WTC11 (cell line): ENCODE data around the gene WWOX. TPM values are rescaled to one million over a fixed set of nuclear protein-coding genes. Genes with fewer than 3 reads are reported as not detected.

Experiments
- ATAC-seq: fragments of 200-7000 bp; cut with Tn5 transposase; 2 replicates; pipeline ENCODE4 v1.10.0; 2021; ENCODE audit warnings: mild to moderate bottlenecking, moderate library complexity
- CTCF ChIA-PET: fragments of 300-600 bp; sonication (Branson Sonifier 250); formaldehyde crosslinking; loops from one replicate; lab custom pipeline; 2021; ENCODE audit warnings: antibody characterized with exemption; lab: Charles Lee
- POLR2A ChIA-PET: fragments of 350-600 bp; sonication (Branson Sonifier 250); formaldehyde crosslinking; loops from one replicate; lab custom pipeline; 2021; ENCODE audit warnings: antibody characterized with exemption; lab: Charles Lee
- DNase-seq: peaks from one replicate; pipeline ENCODE4 v3.0.0; 2021; ENCODE audit warnings: low spot score
- H3K27ac Mint-ChIP-seq: 2 replicates; pipeline ENCODE4 v1.8.0; 2021; ENCODE audit warnings: mixed read lengths
- H3K27me3 Mint-ChIP-seq: 2 replicates; pipeline ENCODE4 v1.8.0; 2021; ENCODE audit warnings: low read depth, mild to moderate bottlenecking, moderate library complexity, mixed read lengths
- H3K36me3 Mint-ChIP-seq: 2 replicates; pipeline ENCODE4 v1.8.0; 2021; ENCODE audit warnings: mixed read lengths
- H3K4me1 Mint-ChIP-seq: 2 replicates; pipeline ENCODE4 v1.8.0; 2022; ENCODE audit warnings: mixed read lengths
- H3K4me3 Mint-ChIP-seq: 2 replicates; pipeline ENCODE4 v1.8.0; 2021; ENCODE audit warnings: mild to moderate bottlenecking, moderate library complexity, mixed read lengths
- H3K9me3 Mint-ChIP-seq: 2 replicates; pipeline ENCODE4 v1.8.0; 2021; ENCODE audit warnings: mixed read lengths
- ARID4B ChIP-seq: sonication (generic); formaldehyde crosslinking; IDR thresholded peaks from 2 replicates; pipeline ENCODE4 v1.8.0; 2023; ENCODE audit warnings: missing genetic modification reagents, mild to moderate bottlenecking, borderline replicate concordance
- FOXJ3 ChIP-seq: sonication (generic); formaldehyde crosslinking; IDR thresholded peaks from 2 replicates; pipeline ENCODE4 v1.9.0; 2021; ENCODE audit warnings: missing genetic modification reagents, mild to moderate bottlenecking, borderline replicate concordance
- JUN ChIP-seq: sonication (generic); formaldehyde crosslinking; IDR thresholded peaks from 2 replicates; pipeline ENCODE4 v1.8.0; 2023; ENCODE audit warnings: mild to moderate bottlenecking, missing genetic modification reagents
- NFYB ChIP-seq: sonication (generic); formaldehyde crosslinking; conservative IDR thresholded peaks from 2 replicates; pipeline ENCODE4 v1.8.0; 2022; ENCODE audit warnings: low read depth, missing genetic modification reagents
- NR2C2 ChIP-seq: sonication (generic); formaldehyde crosslinking; IDR thresholded peaks from 2 replicates; pipeline ENCODE4 v1.8.0; 2022; ENCODE audit warnings: mild to moderate bottlenecking, missing genetic modification reagents
- PRDM15 ChIP-seq: sonication (generic); formaldehyde crosslinking; IDR thresholded peaks from 2 replicates; pipeline ENCODE4 v1.8.0; 2022; ENCODE audit warnings: missing genetic modification reagents
- PREB ChIP-seq: sonication (generic); formaldehyde crosslinking; IDR thresholded peaks from 2 replicates; pipeline ENCODE4 v1.8.1; 2022; ENCODE audit warnings: mild to moderate bottlenecking, missing genetic modification reagents, moderate library complexity, borderline replicate concordance
- PRRX2 ChIP-seq: fragments of 250-450 bp; sonication (Bioruptor Pico); IDR thresholded peaks from 2 replicates; pipeline ENCODE4 v1.8.0; 2021; ENCODE audit warnings: mild to moderate bottlenecking
- ZNF263 ChIP-seq: sonication (generic); formaldehyde crosslinking; IDR thresholded peaks from 2 replicates; pipeline ENCODE4 v1.8.1; 2022; ENCODE audit warnings: low read depth, mild to moderate bottlenecking, moderate library complexity, missing genetic modification reagents
- ZNF532 ChIP-seq: fragments of 250-450 bp; sonication (Bioruptor Pico); IDR thresholded peaks from 2 replicates; pipeline ENCODE4 v1.9.0; 2021; ENCODE audit warnings: mild to moderate bottlenecking, borderline replicate concordance
- total RNA-seq: library from RNA; stranded (reverse); gene quantifications from 3 replicates; pipeline ENCODE4 v1.2.3, GENCODE V29; 2021
- TF ChIP-seq, protein P1 (sequence below): fragments of 250-450 bp; sonication (Bioruptor Pico); IDR thresholded peaks from 2 replicates; pipeline ENCODE4 v1.8.0; 2021; ENCODE audit warnings: mild to moderate bottlenecking
- TF ChIP-seq, protein P2 (sequence below): sonication (generic); formaldehyde crosslinking; IDR thresholded peaks from 2 replicates; pipeline ENCODE4 v1.8.1; 2023; ENCODE audit warnings: mild to moderate bottlenecking, missing genetic modification reagents
- TF ChIP-seq, protein P3 (sequence below): sonication (generic); formaldehyde crosslinking; IDR thresholded peaks from 2 replicates; pipeline ENCODE4 v1.8.0; 2023; ENCODE audit warnings: mild to moderate bottlenecking, missing genetic modification reagents
- TF ChIP-seq, protein P4 (sequence below): sonication (generic); formaldehyde crosslinking; IDR thresholded peaks from 2 replicates; pipeline ENCODE4 v1.8.0; 2022; ENCODE audit warnings: mild to moderate bottlenecking, missing genetic modification reagents
- TF ChIP-seq, protein P5 (sequence below): sonication (generic); formaldehyde crosslinking; IDR thresholded peaks from 2 replicates; pipeline ENCODE4 v1.8.1; 2022; ENCODE audit warnings: low read depth, mild to moderate bottlenecking, moderate library complexity, missing genetic modification reagents, borderline replicate concordance

The WWOX gene
- total RNA-seq, 1 experiment from 2014 or later = 15.7 TPM

DNA sequence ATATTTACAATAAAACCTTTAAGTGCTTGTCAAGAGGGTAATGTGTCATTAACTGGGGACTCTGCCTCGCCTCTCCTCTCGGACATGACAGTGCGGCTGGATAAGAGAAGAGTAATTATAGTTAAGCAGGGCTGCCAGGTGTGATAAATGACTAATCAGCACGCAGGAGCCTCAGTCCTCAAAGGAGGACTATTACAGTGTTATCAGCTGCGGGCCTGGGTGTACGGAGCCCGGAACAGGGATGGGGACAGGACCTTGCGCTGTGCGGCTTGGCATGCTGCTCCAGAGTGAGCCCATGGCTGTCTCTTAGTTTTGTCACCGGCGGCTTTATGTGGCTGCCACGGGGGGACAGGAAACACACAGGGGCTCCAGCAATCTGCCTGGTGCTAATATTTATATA lies 893.9 kb downstream of the WWOX start:
- no peak overlapping the region for H3K4me3 Mint-ChIP-seq
- H3K27me3 Mint-ChIP-seq = no peaks in the 10 kb centered on the region; the same call in 1 of the 2 replicates
- ChIA-PET POLR2A (no interaction called here), CTCF (no interaction called here)
- ATAC-seq (no peak), DNase-seq (no peak)
- no peaks in the 10 kb centered on the region for H3K36me3 Mint-ChIP-seq
- no peak overlapping the region for H3K27ac Mint-ChIP-seq
- H3K4me1 Mint-ChIP-seq = peaks cover 66% of the 10 kb centered on the region
- H3K9me3 Mint-ChIP-seq = 0 out of 2 replicates have a peak, but pooled peaks cover 5% of the 10 kb centered on the region
- TF ChIP-seq PRDM15 (CRISPR knock-in tag) (no peak), ZNF263 (no peak), NR2C2 (CRISPR knock-in tag) (no peak), PRRX2 (CRISPR knock-in tag) (no peak), JUN (no peak), PREB (no peak), FOXJ3 (CRISPR knock-in tag) (no peak), NFYB (CRISPR knock-in tag) (no peak), ARID4B (CRISPR knock-in tag) (no peak), ZNF532 (CRISPR knock-in tag) (no peak)
- TF ChIP-seq, protein P1, sequence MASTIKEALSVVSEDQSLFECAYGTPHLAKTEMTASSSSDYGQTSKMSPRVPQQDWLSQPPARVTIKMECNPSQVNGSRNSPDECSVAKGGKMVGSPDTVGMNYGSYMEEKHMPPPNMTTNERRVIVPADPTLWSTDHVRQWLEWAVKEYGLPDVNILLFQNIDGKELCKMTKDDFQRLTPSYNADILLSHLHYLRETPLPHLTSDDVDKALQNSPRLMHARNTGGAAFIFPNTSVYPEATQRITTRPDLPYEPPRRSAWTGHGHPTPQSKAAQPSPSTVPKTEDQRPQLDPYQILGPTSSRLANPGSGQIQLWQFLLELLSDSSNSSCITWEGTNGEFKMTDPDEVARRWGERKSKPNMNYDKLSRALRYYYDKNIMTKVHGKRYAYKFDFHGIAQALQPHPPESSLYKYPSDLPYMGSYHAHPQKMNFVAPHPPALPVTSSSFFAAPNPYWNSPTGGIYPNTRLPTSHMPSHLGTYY (CRISPR knock-in tag) = no peak
- TF ChIP-seq, protein P2, sequence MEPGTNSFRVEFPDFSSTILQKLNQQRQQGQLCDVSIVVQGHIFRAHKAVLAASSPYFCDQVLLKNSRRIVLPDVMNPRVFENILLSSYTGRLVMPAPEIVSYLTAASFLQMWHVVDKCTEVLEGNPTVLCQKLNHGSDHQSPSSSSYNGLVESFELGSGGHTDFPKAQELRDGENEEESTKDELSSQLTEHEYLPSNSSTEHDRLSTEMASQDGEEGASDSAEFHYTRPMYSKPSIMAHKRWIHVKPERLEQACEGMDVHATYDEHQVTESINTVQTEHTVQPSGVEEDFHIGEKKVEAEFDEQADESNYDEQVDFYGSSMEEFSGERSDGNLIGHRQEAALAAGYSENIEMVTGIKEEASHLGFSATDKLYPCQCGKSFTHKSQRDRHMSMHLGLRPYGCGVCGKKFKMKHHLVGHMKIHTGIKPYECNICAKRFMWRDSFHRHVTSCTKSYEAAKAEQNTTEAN = no peak
- TF ChIP-seq, protein P3, sequence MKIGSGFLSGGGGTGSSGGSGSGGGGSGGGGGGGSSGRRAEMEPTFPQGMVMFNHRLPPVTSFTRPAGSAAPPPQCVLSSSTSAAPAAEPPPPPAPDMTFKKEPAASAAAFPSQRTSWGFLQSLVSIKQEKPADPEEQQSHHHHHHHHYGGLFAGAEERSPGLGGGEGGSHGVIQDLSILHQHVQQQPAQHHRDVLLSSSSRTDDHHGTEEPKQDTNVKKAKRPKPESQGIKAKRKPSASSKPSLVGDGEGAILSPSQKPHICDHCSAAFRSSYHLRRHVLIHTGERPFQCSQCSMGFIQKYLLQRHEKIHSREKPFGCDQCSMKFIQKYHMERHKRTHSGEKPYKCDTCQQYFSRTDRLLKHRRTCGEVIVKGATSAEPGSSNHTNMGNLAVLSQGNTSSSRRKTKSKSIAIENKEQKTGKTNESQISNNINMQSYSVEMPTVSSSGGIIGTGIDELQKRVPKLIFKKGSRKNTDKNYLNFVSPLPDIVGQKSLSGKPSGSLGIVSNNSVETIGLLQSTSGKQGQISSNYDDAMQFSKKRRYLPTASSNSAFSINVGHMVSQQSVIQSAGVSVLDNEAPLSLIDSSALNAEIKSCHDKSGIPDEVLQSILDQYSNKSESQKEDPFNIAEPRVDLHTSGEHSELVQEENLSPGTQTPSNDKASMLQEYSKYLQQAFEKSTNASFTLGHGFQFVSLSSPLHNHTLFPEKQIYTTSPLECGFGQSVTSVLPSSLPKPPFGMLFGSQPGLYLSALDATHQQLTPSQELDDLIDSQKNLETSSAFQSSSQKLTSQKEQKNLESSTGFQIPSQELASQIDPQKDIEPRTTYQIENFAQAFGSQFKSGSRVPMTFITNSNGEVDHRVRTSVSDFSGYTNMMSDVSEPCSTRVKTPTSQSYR (CRISPR knock-in tag) = no peak
- TF ChIP-seq, protein P4, sequence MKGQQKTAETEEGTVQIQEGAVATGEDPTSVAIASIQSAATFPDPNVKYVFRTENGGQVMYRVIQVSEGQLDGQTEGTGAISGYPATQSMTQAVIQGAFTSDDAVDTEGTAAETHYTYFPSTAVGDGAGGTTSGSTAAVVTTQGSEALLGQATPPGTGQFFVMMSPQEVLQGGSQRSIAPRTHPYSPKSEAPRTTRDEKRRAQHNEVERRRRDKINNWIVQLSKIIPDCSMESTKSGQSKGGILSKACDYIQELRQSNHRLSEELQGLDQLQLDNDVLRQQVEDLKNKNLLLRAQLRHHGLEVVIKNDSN (CRISPR knock-in tag) = no peak
- TF ChIP-seq, protein P5, sequence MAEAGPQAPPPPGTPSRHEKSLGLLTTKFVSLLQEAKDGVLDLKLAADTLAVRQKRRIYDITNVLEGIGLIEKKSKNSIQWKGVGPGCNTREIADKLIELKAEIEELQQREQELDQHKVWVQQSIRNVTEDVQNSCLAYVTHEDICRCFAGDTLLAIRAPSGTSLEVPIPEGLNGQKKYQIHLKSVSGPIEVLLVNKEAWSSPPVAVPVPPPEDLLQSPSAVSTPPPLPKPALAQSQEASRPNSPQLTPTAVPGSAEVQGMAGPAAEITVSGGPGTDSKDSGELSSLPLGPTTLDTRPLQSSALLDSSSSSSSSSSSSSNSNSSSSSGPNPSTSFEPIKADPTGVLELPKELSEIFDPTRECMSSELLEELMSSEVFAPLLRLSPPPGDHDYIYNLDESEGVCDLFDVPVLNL (CRISPR knock-in tag) = no peak
